A549 (cell line): ENCODE measurements around the gene PPM1M. TPM values are rescaled to one million over a fixed set of nuclear protein-coding genes. Genes with fewer than 3 reads are reported as not detected.

Experiments
- ATAC-seq, 2 experiments: fragments of 200-7000 bp in 1 of 2; fragments of >200 bp in 1 of 2; cut with Nextera tagmentation in 1 of 2; cut with Tn5 transposase in 1 of 2; 3 replicates each; pipeline versions ENCODE4 v1.8.0 to v1.9.1; 2018 to 2020; ENCODE audit warnings: mild to moderate bottlenecking in 1 of 2, moderate library complexity in 1 of 2
- CTCF ChIA-PET: fragments of 300-600 bp; sonication (Branson Sonifier 250); formaldehyde crosslinking; extraction: SDS; loops from one replicate; lab custom pipeline; 2021; ENCODE audit warnings: antibody characterized with exemption, inconsistent platforms; lab: Yijun Ruan, JAX
- POLR2A ChIA-PET: fragments of 350-600 bp; formaldehyde crosslinking; extraction: SDS; loops from one replicate; lab custom pipeline; 2021; ENCODE audit warnings: antibody characterized with exemption, inconsistent platforms; lab: Yijun Ruan, JAX
- DNase-seq, 2 experiments: peaks; one replicate each; pipeline versions ENCODE4 v3.0.0 to v3.0.0-alpha.2; 2011 to 2016; ENCODE audit warnings: low read depth in 1 of 2, low spot score in 1 of 2
- FAIRE-seq: peaks from 2 replicates; lab custom pipeline; 2011; peaks lifted over from hg19 to GRCh38; lab: Jason Lieb, UNC
- H3K27ac ChIP-seq, 2 experiments: fragments of >200 bp; sonication (Bioruptor Twin); formaldehyde crosslinking; 3 replicates each; pipeline ENCODE4 v1.5.1; 2016 to 2017
- H3K4me1 ChIP-seq: fragments of >200 bp; sonication (Bioruptor Twin); formaldehyde crosslinking; 3 replicates; pipeline ENCODE4 v1.6.1; 2016
- H3K4me2 ChIP-seq: fragments of >200 bp; sonication (Bioruptor Twin); formaldehyde crosslinking; 3 replicates; pipeline ENCODE4 v1.6.1; 2016
- H3K4me3 ChIP-seq: fragments of >200 bp; sonication (Bioruptor Twin); formaldehyde crosslinking; 3 replicates; pipeline ENCODE4 v1.5.1; 2016
- H3K9me3 ChIP-seq: fragments of >200 bp; sonication (Bioruptor Twin); formaldehyde crosslinking; 3 replicates; pipeline ENCODE4 v1.6.1; 2016
- CBX2 ChIP-seq: fragments of 200-600 bp; sonication (generic); IDR thresholded peaks from 2 replicates; pipeline ENCODE4 v1.6.1; 2016; ENCODE audit warnings: low read depth, mild to moderate bottlenecking, borderline replicate concordance
- CHD4 ChIP-seq: fragments of 200-600 bp; sonication (generic); IDR thresholded peaks from 2 replicates; pipeline ENCODE4 v1.6.1; 2016; ENCODE audit warnings: antibody characterized with exemption, mild to moderate bottlenecking, borderline replicate concordance
- CTCF ChIP-seq: fragments of >200 bp; sonication (Bioruptor Twin); formaldehyde crosslinking; IDR thresholded peaks from 3 replicates; pipeline ENCODE4 v1.5.1; 2016
- E2F6 ChIP-seq: IDR thresholded peaks from 2 replicates; pipeline ENCODE4 v1.6.1; 2012; ENCODE audit warnings: low read depth, borderline replicate concordance
- EHF ChIP-seq: fragments of 250-450 bp; sonication (Bioruptor Pico); IDR thresholded peaks from 2 replicates; pipeline ENCODE4 v1.5.0; 2020; ENCODE audit warnings: mild to moderate bottlenecking
- ELK1 ChIP-seq: fragments of 150-350 bp; IDR thresholded peaks from 2 replicates; pipeline ENCODE4 v1.6.1; 2014; ENCODE audit warnings: low read depth, mild to moderate bottlenecking, low read length
- EP300 ChIP-seq, 2 experiments: fragments of >200 bp; sonication (Bioruptor Twin); formaldehyde crosslinking; IDR thresholded peaks; 2 replicates in 1 of 2; 3 replicates in 1 of 2; pipeline ENCODE4 v1.6.1; 2016 to 2017
- HDAC2 ChIP-seq: fragments of 200-600 bp; sonication (generic); IDR thresholded peaks from 2 replicates; pipeline ENCODE4 v1.6.1; 2016
- HES2 ChIP-seq: fragments of >200 bp; sonication (Bioruptor Twin); formaldehyde crosslinking; IDR thresholded peaks from 2 replicates; pipeline ENCODE4 v1.6.1; 2016
- HOXB13 ChIP-seq: fragments of 250-450 bp; sonication (Bioruptor Pico); IDR thresholded peaks from 2 replicates; pipeline ENCODE4 v1.5.0; 2020; ENCODE audit warnings: low read depth, mild to moderate bottlenecking, moderate library complexity
- KDM5A ChIP-seq: fragments of 200-600 bp; sonication (generic); IDR thresholded peaks from 2 replicates; pipeline ENCODE4 v1.6.1; 2016; ENCODE audit warnings: antibody characterized with exemption, mild to moderate bottlenecking
- MAFK ChIP-seq: fragments of 450-650 bp; IDR thresholded peaks from 2 replicates; pipeline ENCODE4 v1.6.1; 2014; ENCODE audit not compliant: partially characterized antibody
- PHF8 ChIP-seq: fragments of 200-600 bp; sonication (generic); IDR thresholded peaks from 2 replicates; pipeline ENCODE4 v1.6.1; 2016; ENCODE audit warnings: low read depth, mild to moderate bottlenecking, antibody characterized with exemption, moderate library complexity, borderline replicate concordance
- POLR2AphosphoS2 ChIP-seq: conservative IDR thresholded peaks from 2 replicates; pipeline ENCODE4 v1.6.1; 2012; ENCODE audit warnings: low read length, improper control_type of control experiment, inconsistent platforms
- RAD21 ChIP-seq, 2 experiments: fragments of >200 bp in 1 of 2; sonication (Bioruptor Twin) in 1 of 2; formaldehyde crosslinking in 1 of 2; IDR thresholded peaks in 1 of 2; conservative IDR thresholded peaks in 1 of 2; 2 replicates in 1 of 2; 3 replicates in 1 of 2; pipeline ENCODE4 v1.6.1; 2012 to 2018; ENCODE audit warnings: inconsistent platforms in 1 of 2
- RARB ChIP-seq: fragments of 250-450 bp; sonication (Bioruptor Pico); IDR thresholded peaks from 2 replicates; pipeline ENCODE4 v1.8.0; 2021; ENCODE audit warnings: mild to moderate bottlenecking, moderate library complexity
- RCOR1 ChIP-seq: fragments of 150-350 bp; IDR thresholded peaks from 2 replicates; pipeline ENCODE4 v1.6.1; 2014; ENCODE audit warnings: antibody characterized with exemption, low read length, low read depth
- SMC3 ChIP-seq: fragments of >200 bp; sonication (Bioruptor Twin); formaldehyde crosslinking; IDR thresholded peaks from 3 replicates; pipeline ENCODE4 v1.6.1; 2018; ENCODE audit warnings: inconsistent platforms
- SREBF2 ChIP-seq: fragments of 450-650 bp; IDR thresholded peaks from 2 replicates; pipeline ENCODE4 v1.6.1; 2014; ENCODE audit warnings: mild to moderate bottlenecking, moderate library complexity
- ZC3H11A ChIP-seq: fragments of 450-650 bp; IDR thresholded peaks from 2 replicates; pipeline ENCODE4 v1.6.1; 2014; ENCODE audit warnings: antibody characterized with exemption, mild to moderate bottlenecking
- ZFP36 ChIP-seq: fragments of 450-650 bp; IDR thresholded peaks from 2 replicates; pipeline ENCODE4 v1.6.1; 2014; ENCODE audit warnings: borderline replicate concordance; ENCODE audit not compliant: partially characterized antibody
- ZSCAN20 ChIP-seq: fragments of 250-450 bp; sonication (Bioruptor Pico); IDR thresholded peaks from 2 replicates; pipeline ENCODE4 v1.8.0; 2022; ENCODE audit warnings: mild to moderate bottlenecking, moderate library complexity
- WGBS: methylation state at CpG from one replicate; pipeline ENCODE4 v1.1.6; 2017; ENCODE audit errors: missing lambda C conversion rate; 5-methylcytosine and 5-hydroxymethylcytosine counted together
- polyA plus RNA-seq, 4 experiments: library from polyadenylated mRNA; depleted of rRNA in 3 of 4; stranded (reverse); fragments of >200 nt; fragmentation: RNase III in 1 of 4; extraction: RNeasy Plus Mini Kit Qiagen cat#74134 plus additional on column Dnase treatment in 1 of 4; gene quantifications; 2 replicates in 3 of 4; 3 replicates in 1 of 4; pipeline ENCODE4 v1.2.3, GENCODE V29; 2011 to 2017

PPM1M gene
- polyA plus RNA-seq, 2 of the 4 experiments (the other 2 are of a cell fraction) = 5.9 to 6.3 TPM

DNA sequence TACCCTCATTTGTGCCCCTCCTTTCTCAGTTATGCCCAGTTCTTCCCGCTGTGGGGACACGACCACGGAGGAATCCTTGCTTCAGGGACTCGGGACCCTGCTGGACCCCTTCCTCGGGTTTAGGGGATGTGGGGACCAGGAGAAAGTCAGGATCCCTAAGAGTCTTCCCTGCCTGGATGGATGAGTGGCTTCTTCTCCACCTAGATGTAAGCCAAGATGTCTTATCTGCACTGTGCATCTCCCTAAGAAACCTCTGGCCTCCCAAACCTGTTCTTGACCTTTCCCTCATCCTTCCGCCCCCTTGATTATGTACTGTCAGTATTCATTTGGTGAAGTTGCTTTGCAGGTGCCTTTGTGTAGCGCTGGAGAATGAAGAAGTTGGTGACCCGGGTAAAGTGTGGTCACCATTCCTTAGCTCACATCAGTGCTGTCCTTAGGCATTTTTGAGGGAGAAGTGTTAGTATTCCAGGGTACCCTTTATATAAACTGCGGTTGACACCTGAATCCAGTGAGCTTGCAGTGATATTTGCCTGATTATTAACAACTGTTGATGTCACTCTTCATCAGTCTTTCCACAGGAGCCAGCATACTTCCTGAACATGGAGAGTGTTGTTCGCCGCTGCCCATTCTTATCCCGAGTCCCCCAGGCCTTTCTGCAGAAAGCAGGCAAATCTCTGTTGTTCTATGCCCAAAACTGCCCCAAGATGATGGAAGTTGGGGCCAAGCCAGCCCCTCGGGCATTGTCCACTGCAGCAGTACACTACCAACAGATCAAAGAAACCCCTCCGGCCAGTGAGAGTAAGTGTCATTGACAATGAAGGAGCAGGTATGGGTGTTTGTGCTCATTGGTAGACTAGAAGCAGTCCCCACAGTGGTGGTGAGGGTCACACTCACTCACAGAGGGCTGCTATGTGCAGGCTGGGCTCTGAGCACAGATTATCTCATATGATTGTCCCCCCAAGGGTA is 46.6 kb upstream of the PPM1M start:
- DNase-seq (no peak), ATAC-seq (peak in 1 of 2 experiments; percentile 9; a peak in 3 of 6 replicates), FAIRE-seq (no peak)
- CTCF ChIA-PET = no interaction called here
- Histone ChIP-seq H3K27ac (peak overlapping the region; percentile 93 to 96), H3K4me1 (peaks cover 22% of the 10 kb centered on the region), H3K9me3 (no peaks in the 10 kb centered on the region), H3K4me3 (peak overlapping the region; percentile 68), H3K4me2 (peak overlapping the region; percentile 94)
- TF ChIP-seq RARB (CRISPR knock-in tag) = no peak
- TF ChIP-seq HDAC2 = no peak
- TF ChIP-seq HES2 = no peak
- no peak for TF ChIP-seq CBX2
- no peak for TF ChIP-seq RCOR1
- no peak for TF ChIP-seq EHF (CRISPR knock-in tag)
- no peak for TF ChIP-seq KDM5A
- no peak for TF ChIP-seq ZSCAN20 (CRISPR knock-in tag)
- no peak for TF ChIP-seq MAFK
- TF ChIP-seq E2F6 = no peak
- TF ChIP-seq SMC3 = no peak
- no peak for TF ChIP-seq RAD21 (conservative IDR thresholded peaks at IDR 0.05 in 1 of 2, IDR thresholded peaks at IDR 0.05 in 1 of 2)
- no peak for TF ChIP-seq EP300 (IDR thresholded peaks at IDR 0.05)
- TF ChIP-seq HOXB13 (CRISPR knock-in tag) = no peak
- no peak for TF ChIP-seq SREBF2
- no peak for TF ChIP-seq POLR2AphosphoS2
- no peak for TF ChIP-seq CHD4
- WGBS = 70% methylated on average over 10 of the region's 14 CpGs
- POLR2A ChIA-PET = no interaction called here

DNA sequence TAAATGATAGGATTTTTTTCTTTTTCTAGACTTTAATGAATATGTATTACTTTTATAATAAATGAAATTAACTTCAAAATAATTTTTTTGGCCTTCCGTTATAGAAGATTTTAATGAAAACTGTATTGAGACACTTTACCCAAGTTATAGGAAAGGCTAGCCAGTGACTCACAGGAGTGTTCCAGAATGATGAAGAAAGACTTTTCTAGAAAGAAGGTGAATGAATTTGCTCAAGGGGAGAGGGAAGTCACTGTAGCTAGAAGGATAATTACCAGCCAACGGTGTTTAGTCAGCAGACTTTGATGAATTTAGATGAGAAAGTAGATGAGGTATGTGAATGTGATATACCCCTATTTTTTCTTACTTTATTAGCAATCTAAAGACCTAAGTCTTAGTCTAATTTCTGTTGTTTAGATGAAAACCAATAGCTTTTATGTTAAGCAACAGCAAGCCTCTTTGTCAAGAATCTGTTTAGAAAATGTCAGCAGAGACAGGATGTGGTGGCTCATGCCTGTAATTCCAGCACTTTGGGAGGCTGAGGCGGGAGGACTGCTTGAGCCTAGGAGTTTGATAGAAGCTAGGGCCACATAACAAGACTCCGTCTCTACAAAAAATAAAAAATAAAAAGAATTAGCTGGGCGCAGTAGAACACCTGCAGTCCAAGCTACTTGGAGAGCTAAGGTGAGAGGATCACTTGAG is 44.4 kb upstream of the PPM1M start:
- peaks cover 19% of the 10 kb centered on the region for H3K4me1 ChIP-seq
- DNase-seq = no peak
- ChIA-PET POLR2A (no interaction called here), CTCF (interaction anchor here (1.0 to 13.3 kb wide), 2 partner anchors 20 to 30 kb away, joined by 4 to 119 read pairs; partner anchors contain the start of gene TLR9)
- WGBS = 91% methylated on average over 5 of the region's 5 CpGs
- no peaks in the 10 kb centered on the region for H3K9me3 ChIP-seq
- no peak for FAIRE-seq
- no peak overlapping the region for H3K27ac ChIP-seq
- no peak overlapping the region for H3K4me3 ChIP-seq
- ATAC-seq = no peak
- TF ChIP-seq CHD4 (no peak), PHF8 (no peak), ZFP36 (no peak), ZC3H11A (no peak), ELK1 (no peak), CTCF (no peak)
- H3K4me2 ChIP-seq = no peak overlapping the region
